HEK293 (cell line): ENCODE measurements around the gene CDCA3.

Source experiments
- CTCF ChIA-PET: fragments of 350-600 bp; formaldehyde crosslinking; extraction: SDS; loops from one replicate; lab custom pipeline; 2021; ENCODE audit warnings: antibody characterized with exemption; lab: Yijun Ruan, JAX
- POLR2A ChIA-PET: fragments of 300-600 bp; formaldehyde crosslinking; extraction: SDS; loops from one replicate; lab custom pipeline; 2020; ENCODE audit warnings: antibody characterized with exemption, inconsistent platforms; lab: Yijun Ruan, JAX
- H3K27ac ChIP-seq: fragments of 200-500 bp; sonication (Bioruptor generic); 2 replicates; pipeline ENCODE4 v1.5.1; 2014; ENCODE audit warnings: low read depth, low read length, control low read depth, inconsistent platforms; ENCODE audit errors: extremely low read depth
- H3K36me3 ChIP-seq, 2 experiments: fragments of 200-500 bp in 1 of 2; sonication (Bioruptor generic) in 1 of 2; 1 replicate in 1 of 2; 2 replicates in 1 of 2; pipeline ENCODE4 v1.5.1; 2014 to 2017; ENCODE audit warnings: inconsistent platforms in 2 of 2, low read length in 2 of 2; ENCODE audit not compliant: control insufficient read depth in 2 of 2, insufficient read depth in 1 of 2
- H3K4me1 ChIP-seq: fragments of 200-500 bp; sonication (Bioruptor generic); 2 replicates; pipeline ENCODE4 v1.5.1; 2014; ENCODE audit warnings: mild to moderate bottlenecking, low read length, inconsistent platforms; ENCODE audit not compliant: control insufficient read depth, insufficient read depth
- H3K4me3 ChIP-seq: 2 replicates; pipeline ENCODE4 v1.5.1; 2011; ENCODE audit warnings: low read depth, mild to moderate bottlenecking, control low read depth, low read length, moderate library complexity
- H3K9me3 ChIP-seq: fragments of 200-500 bp; sonication (Bioruptor generic); 2 replicates; pipeline ENCODE4 v1.5.1; 2014; ENCODE audit warnings: low read depth, low read length, inconsistent platforms; ENCODE audit not compliant: control insufficient read depth, insufficient read depth
- GLI2 ChIP-seq: fragments of 450-650 bp; formaldehyde crosslinking; IDR thresholded peaks from 2 replicates; pipeline ENCODE4; 2017; ENCODE audit warnings: missing biosample characterization, missing genetic modification characterization, low read depth, borderline replicate concordance
- GLIS2 ChIP-seq: fragments of 450-650 bp; formaldehyde crosslinking; IDR thresholded peaks from 2 replicates; pipeline ENCODE4 v1.5.1; 2016; ENCODE audit warnings: missing biosample characterization, missing genetic modification characterization
- IKZF3 ChIP-seq: fragments of 450-650 bp; IDR thresholded peaks from 2 replicates; pipeline ENCODE4 v1.5.0; 2018; ENCODE audit warnings: missing biosample characterization, mild to moderate bottlenecking, missing genetic modification characterization, moderate library complexity
- KLF7 ChIP-seq: fragments of 450-650 bp; formaldehyde crosslinking; IDR thresholded peaks from 2 replicates; pipeline ENCODE4 v1.5.1; 2016; ENCODE audit warnings: missing biosample characterization, missing genetic modification characterization, borderline replicate concordance
- MEIS1 ChIP-seq: sonication (generic); formaldehyde crosslinking; IDR thresholded peaks from 2 replicates; pipeline ENCODE4 v1.8.1; 2022; ENCODE audit warnings: missing genetic modification reagents, mild to moderate bottlenecking, borderline replicate concordance
- SP7 ChIP-seq: fragments of 450-650 bp; formaldehyde crosslinking; IDR thresholded peaks from 2 replicates; pipeline ENCODE4 v1.5.1; 2016; ENCODE audit warnings: missing biosample characterization, missing genetic modification characterization
- YY1 ChIP-seq: fragments of 450-650 bp; formaldehyde crosslinking; IDR thresholded peaks from 2 replicates; pipeline ENCODE4 v1.5.1; 2018; ENCODE audit warnings: missing biosample characterization, missing genetic modification characterization
- ZFP37 ChIP-seq: fragments of 450-650 bp; formaldehyde crosslinking; IDR thresholded peaks from 2 replicates; pipeline ENCODE4 v1.5.1; 2016; ENCODE audit warnings: missing biosample characterization, missing genetic modification characterization
- ZNF10 ChIP-seq: fragments of 450-650 bp; formaldehyde crosslinking; IDR thresholded peaks from 2 replicates; pipeline ENCODE4 v1.5.1; 2017; ENCODE audit warnings: missing biosample characterization, missing genetic modification characterization
- ZNF132 ChIP-seq: fragments of 450-650 bp; formaldehyde crosslinking; IDR thresholded peaks from 2 replicates; pipeline ENCODE4 v1.5.1; 2017; ENCODE audit warnings: missing biosample characterization, missing genetic modification characterization, borderline replicate concordance
- ZNF184 ChIP-seq: fragments of 450-650 bp; IDR thresholded peaks from 2 replicates; pipeline ENCODE4 v1.5.1; 2018; ENCODE audit warnings: missing biosample characterization, mild to moderate bottlenecking, missing genetic modification characterization
- ZNF292 ChIP-seq: fragments of 450-650 bp; formaldehyde crosslinking; IDR thresholded peaks from 2 replicates; pipeline ENCODE4 v1.5.1; 2016; ENCODE audit warnings: low read depth, missing biosample characterization, missing genetic modification characterization, borderline replicate concordance
- ZNF37A ChIP-seq: fragments of 450-650 bp; IDR thresholded peaks from 2 replicates; pipeline ENCODE4 v1.5.1; 2018; ENCODE audit warnings: missing biosample characterization, missing genetic modification characterization
- ZNF391 ChIP-seq: fragments of 450-650 bp; formaldehyde crosslinking; IDR thresholded peaks from 2 replicates; pipeline ENCODE4 v1.5.1; 2016; ENCODE audit warnings: low read depth, missing biosample characterization, missing genetic modification characterization, borderline replicate concordance
- ZNF416 ChIP-seq: fragments of 450-650 bp; formaldehyde crosslinking; IDR thresholded peaks from 2 replicates; pipeline ENCODE4 v1.5.1; 2016; ENCODE audit warnings: missing biosample characterization, missing genetic modification characterization
- ZNF501 ChIP-seq: fragments of 450-650 bp; formaldehyde crosslinking; IDR thresholded peaks from 2 replicates; pipeline ENCODE4 v1.5.1; 2016; ENCODE audit warnings: missing biosample characterization, missing genetic modification characterization
- ZNF544 ChIP-seq: fragments of 450-650 bp; formaldehyde crosslinking; IDR thresholded peaks from 2 replicates; pipeline ENCODE4 v1.5.0; 2017; ENCODE audit warnings: missing biosample characterization, missing genetic modification characterization
- ZNF610 ChIP-seq: fragments of 450-650 bp; formaldehyde crosslinking; IDR thresholded peaks from 2 replicates; pipeline ENCODE4 v1.5.1; 2016; ENCODE audit warnings: missing biosample characterization, missing genetic modification characterization, borderline replicate concordance
- ZNF626 ChIP-seq: fragments of 450-650 bp; sonication (Bioruptor Pico); formaldehyde crosslinking; IDR thresholded peaks from 2 replicates; pipeline ENCODE4 v1.5.1; 2018; ENCODE audit warnings: missing biosample characterization, missing genetic modification characterization, inconsistent platforms
- ZXDB ChIP-seq: fragments of 450-650 bp; formaldehyde crosslinking; IDR thresholded peaks from 2 replicates; pipeline ENCODE4 v1.5.1; 2016; ENCODE audit warnings: missing biosample characterization, missing genetic modification characterization
- TF ChIP-seq, protein P1 (sequence below): fragments of 450-650 bp; formaldehyde crosslinking; IDR thresholded peaks from 2 replicates; pipeline ENCODE4 v1.5.1; 2016; ENCODE audit warnings: missing biosample characterization, missing genetic modification characterization
- TF ChIP-seq, protein P2 (sequence below): fragments of 450-650 bp; formaldehyde crosslinking; IDR thresholded peaks from 2 replicates; pipeline ENCODE4 v1.5.1; 2017; ENCODE audit warnings: missing biosample characterization, missing genetic modification characterization
- TF ChIP-seq, protein P3 (sequence below): fragments of 450-650 bp; formaldehyde crosslinking; optimal IDR thresholded peaks from 2 replicates; pipeline ENCODE3; 2016; ENCODE audit warnings: missing biosample characterization, mild to moderate bottlenecking, missing genetic modification characterization
- TF ChIP-seq, protein P4 (sequence below): fragments of 450-650 bp; formaldehyde crosslinking; IDR thresholded peaks from 2 replicates; pipeline ENCODE4 v1.5.1; 2016; ENCODE audit warnings: missing biosample characterization, missing genetic modification characterization
- TF ChIP-seq, protein P5 (sequence below): fragments of 450-650 bp; formaldehyde crosslinking; IDR thresholded peaks from 2 replicates; pipeline ENCODE4 v1.5.1; 2016; ENCODE audit warnings: missing biosample characterization, missing genetic modification characterization
- TF ChIP-seq, protein P6 (sequence below): fragments of 450-650 bp; formaldehyde crosslinking; IDR thresholded peaks from 2 replicates; pipeline ENCODE4 v1.5.1; 2017; ENCODE audit warnings: missing biosample characterization, missing genetic modification characterization

Gene CDCA3

DNA sequence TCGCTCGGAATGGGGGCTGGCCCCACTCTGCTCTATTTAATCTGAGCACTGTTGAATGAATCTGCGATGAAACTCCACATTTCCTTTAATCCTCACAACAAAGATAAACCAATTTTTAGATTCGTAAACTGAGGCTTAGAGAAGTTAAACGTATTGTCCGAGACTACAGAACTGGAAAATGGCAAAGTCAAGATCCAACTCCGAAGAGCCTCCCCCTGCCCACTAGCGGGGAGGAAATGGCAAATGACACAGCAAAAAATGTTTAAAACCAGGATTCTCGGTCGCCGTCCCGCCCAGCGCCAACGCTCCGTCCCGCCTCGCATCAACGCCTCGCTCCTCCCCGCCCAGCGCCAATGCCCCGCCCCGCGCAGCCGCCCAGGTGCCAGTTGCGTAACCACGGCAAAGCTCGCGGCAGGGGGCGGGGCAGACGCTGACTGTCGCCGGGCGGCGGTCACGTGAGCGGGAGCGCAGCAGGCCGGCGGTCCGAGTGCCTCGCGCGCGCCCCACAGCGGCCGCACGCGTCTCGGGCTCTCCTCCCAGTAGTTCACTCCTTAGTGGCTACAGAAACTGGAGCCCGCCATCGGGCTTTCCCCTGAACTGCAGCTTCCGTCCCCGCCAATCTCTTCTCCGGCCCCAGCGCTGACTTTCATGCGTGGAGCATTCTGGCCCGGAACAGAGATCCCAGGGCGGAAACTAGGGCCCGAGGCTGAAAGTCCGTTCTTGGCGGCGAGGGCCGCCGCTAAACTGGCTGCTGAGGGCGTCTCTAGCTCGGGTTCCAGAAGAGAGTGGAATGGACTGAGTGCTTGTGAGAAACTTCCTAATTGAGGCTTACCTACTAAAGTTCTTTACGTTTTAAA, 39.9 kb upstream of the CDCA3 start:
- Histone ChIP-seq H3K4me1 (no peaks in the 10 kb centered on the region), H3K4me3 (peak overlapping the region; percentile 30), H3K36me3 (no peaks in the 10 kb centered on the region), H3K9me3 (no peaks in the 10 kb centered on the region), H3K27ac (peak overlapping the region; percentile 78)
- ChIA-PET CTCF (interaction anchor here (0.6 to 2.4 kb wide), 23 partner anchors 10 to 202 kb away, joined by 3 to 35 read pairs (median 5); partner anchors contain the start of genes C12orf57, RNU7-1, SPSB2 and TPI1), POLR2A (interaction anchor here (0.6 to 2.8 kb wide), 21 partner anchors 9 to 281 kb away, joined by 3 to 56 read pairs (median 6); partner anchors contain the start of genes C12orf57, CDCA3, ENO2 and LRRC23)
- TF ChIP-seq SP7 (tag by site-specific recombination), result peak; percentile 84
- TF ChIP-seq, protein P1, sequence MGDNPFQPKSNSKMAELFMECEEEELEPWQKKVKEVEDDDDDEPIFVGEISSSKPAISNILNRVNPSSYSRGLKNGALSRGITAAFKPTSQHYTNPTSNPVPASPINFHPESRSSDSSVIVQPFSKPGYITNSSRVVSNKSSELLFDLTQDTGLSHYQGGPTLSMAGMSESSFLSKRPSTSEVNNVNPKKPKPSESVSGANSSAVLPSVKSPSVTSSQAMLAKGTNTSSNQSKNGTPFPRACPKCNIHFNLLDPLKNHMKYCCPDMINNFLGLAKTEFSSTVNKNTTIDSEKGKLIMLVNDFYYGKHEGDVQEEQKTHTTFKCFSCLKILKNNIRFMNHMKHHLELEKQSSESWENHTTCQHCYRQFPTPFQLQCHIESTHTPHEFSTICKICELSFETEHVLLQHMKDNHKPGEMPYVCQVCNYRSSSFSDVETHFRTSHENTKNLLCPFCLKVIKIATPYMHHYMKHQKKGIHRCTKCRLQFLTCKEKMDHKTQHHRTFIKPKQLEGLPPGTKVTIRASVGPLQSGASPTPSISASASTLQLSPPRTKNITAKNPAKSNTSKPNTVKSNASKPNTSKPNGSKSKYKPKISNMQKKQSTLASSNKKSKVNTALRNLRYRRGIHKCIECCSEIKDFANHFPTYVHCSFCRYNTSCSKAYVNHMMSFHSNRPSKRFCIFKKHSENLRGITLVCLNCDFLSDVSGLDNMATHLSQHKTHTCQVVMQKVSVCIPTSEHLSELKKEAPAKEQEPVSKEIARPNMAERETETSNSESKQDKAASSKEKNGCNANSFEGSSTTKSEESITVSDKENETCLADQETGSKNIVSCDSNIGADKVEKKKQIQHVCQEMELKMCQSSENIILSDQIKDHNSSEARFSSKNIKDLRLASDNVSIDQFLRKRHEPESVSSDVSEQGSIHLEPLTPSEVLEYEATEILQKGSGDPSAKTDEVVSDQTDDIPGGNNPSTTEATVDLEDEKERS (tag by site-specific recombination), result 0 out of 2 replicates have a peak, but pooled peaks have one; percentile 58
- 0 out of 2 replicates have a peak, but pooled peaks have one; percentile 20 for TF ChIP-seq ZNF132 (tag by site-specific recombination)
- no peak for TF ChIP-seq ZNF391 (tag by site-specific recombination)
- peak; percentile 24; the same call in 1 of the 2 replicates for TF ChIP-seq GLIS2 (tag by site-specific recombination)
- peak; percentile 78; the same call in 1 of the 2 replicates for TF ChIP-seq KLF7 (tag by site-specific recombination)
- TF ChIP-seq, protein P2, sequence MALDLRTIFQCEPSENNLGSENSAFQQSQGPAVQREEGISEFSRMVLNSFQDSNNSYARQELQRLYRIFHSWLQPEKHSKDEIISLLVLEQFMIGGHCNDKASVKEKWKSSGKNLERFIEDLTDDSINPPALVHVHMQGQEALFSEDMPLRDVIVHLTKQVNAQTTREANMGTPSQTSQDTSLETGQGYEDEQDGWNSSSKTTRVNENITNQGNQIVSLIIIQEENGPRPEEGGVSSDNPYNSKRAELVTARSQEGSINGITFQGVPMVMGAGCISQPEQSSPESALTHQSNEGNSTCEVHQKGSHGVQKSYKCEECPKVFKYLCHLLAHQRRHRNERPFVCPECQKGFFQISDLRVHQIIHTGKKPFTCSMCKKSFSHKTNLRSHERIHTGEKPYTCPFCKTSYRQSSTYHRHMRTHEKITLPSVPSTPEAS (tag by site-specific recombination), result no peak
- TF ChIP-seq, protein P3, sequence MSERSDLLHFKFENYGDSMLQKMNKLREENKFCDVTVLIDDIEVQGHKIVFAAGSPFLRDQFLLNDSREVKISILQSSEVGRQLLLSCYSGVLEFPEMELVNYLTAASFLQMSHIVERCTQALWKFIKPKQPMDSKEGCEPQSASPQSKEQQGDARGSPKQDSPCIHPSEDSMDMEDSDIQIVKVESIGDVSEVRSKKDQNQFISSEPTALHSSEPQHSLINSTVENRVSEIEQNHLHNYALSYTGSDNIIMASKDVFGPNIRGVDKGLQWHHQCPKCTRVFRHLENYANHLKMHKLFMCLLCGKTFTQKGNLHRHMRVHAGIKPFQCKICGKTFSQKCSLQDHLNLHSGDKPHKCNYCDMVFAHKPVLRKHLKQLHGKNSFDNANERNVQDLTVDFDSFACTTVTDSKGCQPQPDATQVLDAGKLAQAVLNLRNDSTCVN (tag by site-specific recombination), result peak; percentile 86
- peak; percentile 58; the same call in 1 of the 2 replicates for TF ChIP-seq IKZF3 (tag by site-specific recombination)
- TF ChIP-seq ZNF416 (tag by site-specific recombination), result no peak
- no peak for TF ChIP-seq MEIS1 (CRISPR knock-in tag)
- peak; percentile 38; the same call in 1 of the 2 replicates for TF ChIP-seq ZXDB (tag by site-specific recombination)
- no peak for TF ChIP-seq ZNF292 (tag by site-specific recombination)
- TF ChIP-seq YY1 (tag by site-specific recombination), result no peak
- TF ChIP-seq ZNF610 (tag by site-specific recombination), result no peak
- TF ChIP-seq ZNF184 (tag by site-specific recombination), result no peak
- no peak for TF ChIP-seq GLI2
- TF ChIP-seq ZNF501 (tag by site-specific recombination), result peak; percentile 48; the same call in 1 of the 2 replicates
- TF ChIP-seq, protein P4, sequence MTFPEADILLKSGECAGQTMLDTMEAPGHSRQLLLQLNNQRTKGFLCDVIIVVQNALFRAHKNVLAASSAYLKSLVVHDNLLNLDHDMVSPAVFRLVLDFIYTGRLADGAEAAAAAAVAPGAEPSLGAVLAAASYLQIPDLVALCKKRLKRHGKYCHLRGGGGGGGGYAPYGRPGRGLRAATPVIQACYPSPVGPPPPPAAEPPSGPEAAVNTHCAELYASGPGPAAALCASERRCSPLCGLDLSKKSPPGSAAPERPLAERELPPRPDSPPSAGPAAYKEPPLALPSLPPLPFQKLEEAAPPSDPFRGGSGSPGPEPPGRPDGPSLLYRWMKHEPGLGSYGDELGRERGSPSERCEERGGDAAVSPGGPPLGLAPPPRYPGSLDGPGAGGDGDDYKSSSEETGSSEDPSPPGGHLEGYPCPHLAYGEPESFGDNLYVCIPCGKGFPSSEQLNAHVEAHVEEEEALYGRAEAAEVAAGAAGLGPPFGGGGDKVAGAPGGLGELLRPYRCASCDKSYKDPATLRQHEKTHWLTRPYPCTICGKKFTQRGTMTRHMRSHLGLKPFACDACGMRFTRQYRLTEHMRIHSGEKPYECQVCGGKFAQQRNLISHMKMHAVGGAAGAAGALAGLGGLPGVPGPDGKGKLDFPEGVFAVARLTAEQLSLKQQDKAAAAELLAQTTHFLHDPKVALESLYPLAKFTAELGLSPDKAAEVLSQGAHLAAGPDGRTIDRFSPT (tag by site-specific recombination), result peak; percentile 91
- no peak for TF ChIP-seq ZNF10 (tag by site-specific recombination)
- no peak for TF ChIP-seq ZNF544 (tag by site-specific recombination)
- TF ChIP-seq, protein P5, sequence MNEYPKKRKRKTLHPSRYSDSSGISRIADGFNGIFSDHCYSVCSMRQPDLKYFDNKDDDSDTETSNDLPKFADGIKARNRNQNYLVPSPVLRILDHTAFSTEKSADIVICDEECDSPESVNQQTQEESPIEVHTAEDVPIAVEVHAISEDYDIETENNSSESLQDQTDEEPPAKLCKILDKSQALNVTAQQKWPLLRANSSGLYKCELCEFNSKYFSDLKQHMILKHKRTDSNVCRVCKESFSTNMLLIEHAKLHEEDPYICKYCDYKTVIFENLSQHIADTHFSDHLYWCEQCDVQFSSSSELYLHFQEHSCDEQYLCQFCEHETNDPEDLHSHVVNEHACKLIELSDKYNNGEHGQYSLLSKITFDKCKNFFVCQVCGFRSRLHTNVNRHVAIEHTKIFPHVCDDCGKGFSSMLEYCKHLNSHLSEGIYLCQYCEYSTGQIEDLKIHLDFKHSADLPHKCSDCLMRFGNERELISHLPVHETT, result peak; percentile 19; the same call in 1 of the 2 replicates
- TF ChIP-seq ZFP37 (tag by site-specific recombination), result no peak
- no peak for TF ChIP-seq ZNF626 (tag by site-specific recombination)
- TF ChIP-seq, protein P6, sequence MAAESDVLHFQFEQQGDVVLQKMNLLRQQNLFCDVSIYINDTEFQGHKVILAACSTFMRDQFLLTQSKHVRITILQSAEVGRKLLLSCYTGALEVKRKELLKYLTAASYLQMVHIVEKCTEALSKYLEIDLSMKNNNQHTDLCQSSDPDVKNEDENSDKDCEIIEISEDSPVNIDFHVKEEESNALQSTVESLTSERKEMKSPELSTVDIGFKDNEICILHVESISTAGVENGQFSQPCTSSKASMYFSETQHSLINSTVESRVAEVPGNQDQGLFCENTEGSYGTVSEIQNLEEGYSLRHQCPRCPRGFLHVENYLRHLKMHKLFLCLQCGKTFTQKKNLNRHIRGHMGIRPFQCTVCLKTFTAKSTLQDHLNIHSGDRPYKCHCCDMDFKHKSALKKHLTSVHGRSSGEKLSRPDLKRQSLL, result peak; percentile 70
- TF ChIP-seq ZNF37A (tag by site-specific recombination), result no peak
